ENCODE data around the gene CD6.

GRCh38 chr11:60977836-60978235 is 6.4 kb downstream of the CD6 start:
- TF ChIP-seq MYC (IDR thresholded peaks at IDR 0.05; ENCODE audit: insufficient read depth, insufficient read length, insufficient replicate concordance, low read length, severe bottlenecking) (no peak), POLR2AphosphoS2 (IDR thresholded peaks at IDR 0.05; ENCODE audit: low read depth, low read length) (no peak), MLLT1 (IDR thresholded peaks at IDR 0.05) (no peak), ZNF274 (IDR thresholded peaks at IDR 0.05; ENCODE audit: insufficient read depth, insufficient read length) (no peak), SMC3 (IDR thresholded peaks at IDR 0.05; ENCODE audit: borderline replicate concordance, low read length) (no peak), PKNOX1 (IDR thresholded peaks at IDR 0.05) (no peak), E2F4 (IDR thresholded peaks at IDR 0.05; ENCODE audit: low read depth, low read length) (no peak), YY1 (IDR thresholded peaks at IDR 0.05; ENCODE audit: low read depth, low read length) (no peak), EZH2 (IDR thresholded peaks at IDR 0.05; ENCODE audit: borderline replicate concordance, control insufficient read depth, low read depth, low read length) (no peak), NR2C1 (IDR thresholded peaks at IDR 0.05) (no peak)
